Large intestine (tissue), 3 donors: ENCODE measurements around the gene KNDC1. TPM values are rescaled to one million over a fixed set of nuclear protein-coding genes. Genes with fewer than 3 reads are reported as not detected.
"Not testable (repeated sequence)": the region's sequence is repeated elsewhere in the genome, so short reads cannot be mapped to it uniquely, and the experiment has no call there.

Experiments
- DNase-seq, 2 donors: peaks; one replicate each; pipeline versions ENCODE4 v3.0.0 to v3.0.0-alpha.2; 2013
- H3K27ac ChIP-seq: one replicate; pipeline ENCODE4 v1.5.1; 2013; ENCODE audit warnings: low read length
- H3K27me3 ChIP-seq: 2 replicates; pipeline ENCODE4 v1.6.1; 2013; ENCODE audit warnings: low read length; ENCODE audit not compliant: control insufficient read depth, insufficient read depth
- H3K36me3 ChIP-seq: 2 replicates; pipeline ENCODE4 v1.6.1; 2013; ENCODE audit warnings: low read length; ENCODE audit not compliant: control insufficient read depth, insufficient read depth
- H3K4me1 ChIP-seq: one replicate; pipeline ENCODE4 v1.6.1; 2013; ENCODE audit warnings: low read length; ENCODE audit not compliant: control insufficient read depth, insufficient read depth
- H3K4me3 ChIP-seq: one replicate; pipeline ENCODE4 v1.5.1; 2013; ENCODE audit warnings: low read length
- H3K9me3 ChIP-seq: one replicate; pipeline ENCODE4 v1.6.1; 2013; ENCODE audit warnings: mild to moderate bottlenecking, low read depth, low read length, moderate library complexity; ENCODE audit not compliant: control insufficient read depth
- WGBS: methylation state at CpG from one replicate; pipeline ENCODE4 v1.1.5; 2013; ENCODE audit warnings: low lambda C conversion rate; ENCODE audit not compliant: insufficient coverage; 5-methylcytosine and 5-hydroxymethylcytosine counted together
- polyA plus RNA-seq: library from polyadenylated mRNA; unstranded; fragments of 120-200 nt; gene quantifications from one replicate; pipeline ENCODE4 v1.2.1, GENCODE V29; 2013

KNDC1 gene
- polyA plus RNA-seq, 1 donor: 18.8 TPM

- H3K4me1 ChIP-seq: no peaks in the 10 kb centered on the region
- DNase-seq: no peak
- no peak overlapping the region for H3K4me3 ChIP-seq
- WGBS: 100% methylated on average over 2 of the region's 26 CpGs
- no peak overlapping the region for H3K27ac ChIP-seq
- H3K9me3 ChIP-seq: peaks cover 13% of the 10 kb centered on the region
- peaks cover 10% of the 10 kb centered on the region for H3K36me3 ChIP-seq
- peaks cover 13% of the 10 kb centered on the region for H3K27me3 ChIP-seq
These were observed 56.8 kb downstream of the KNDC1 start for GRCh38 chr10:133216776-133217175.

- WGBS: 100% methylated on average over 1 of the region's 25 CpGs
These were observed 58.0 kb downstream of the KNDC1 start for GRCh38 chr10:133217800-133218589.

GRCh38 chr10:133218891-133219290, 58.9 kb downstream of the KNDC1 start:
- Histone ChIP-seq H3K9me3 (peaks cover 13% of the 10 kb centered on the region), H3K36me3 (peaks cover 3% of the 10 kb centered on the region), H3K4me1 (no peaks in the 10 kb centered on the region), H3K27me3 (peaks cover 13% of the 10 kb centered on the region), H3K27ac (no peak overlapping the region), H3K4me3 (no peak overlapping the region)
- WGBS: no CpG with 5 or more reads among the region's 20 CpGs
- DNase-seq: no peak

More at GRCh38 chr10:133217800-133218589, 58.0 kb downstream of the KNDC1 start:
- Histone ChIP-seq H3K27ac (no peak overlapping the region), H3K4me3 (no peak overlapping the region), H3K27me3 (peaks cover 13% of the 10 kb centered on the region), H3K4me1 (no peaks in the 10 kb centered on the region), H3K9me3 (peaks cover 13% of the 10 kb centered on the region), H3K36me3 (peaks cover 7% of the 10 kb centered on the region)
- no peak for DNase-seq

GRCh38 chr10:133219782-133220181, 59.8 kb downstream of the KNDC1 start:
- DNase-seq: no peak
- Histone ChIP-seq H3K36me3 (no peaks in the 10 kb centered on the region), H3K4me1 (no peaks in the 10 kb centered on the region), H3K27ac (no peak overlapping the region), H3K4me3 (no peak overlapping the region), H3K9me3 (peaks cover 13% of the 10 kb centered on the region), H3K27me3 (peaks cover 13% of the 10 kb centered on the region)
- WGBS: no CpG with 5 or more reads among the region's 28 CpGs

- Histone ChIP-seq H3K9me3 (peaks cover 8% of the 10 kb centered on the region), H3K4me1 (no peaks in the 10 kb centered on the region), H3K4me3 (no peak overlapping the region), H3K27ac (no peak overlapping the region), H3K27me3 (peaks cover 13% of the 10 kb centered on the region), H3K36me3 (no peaks in the 10 kb centered on the region)
- no CpG with 5 or more reads among the region's 11 CpGs for WGBS
- DNase-seq: no peak
These were observed 61.3 kb downstream of the KNDC1 start for GRCh38 chr10:133221331-133221730.

GRCh38 chr10:133221756-133222155, 61.7 kb downstream of the KNDC1 start:
- DNase-seq, H3K27ac ChIP-seq, H3K9me3 ChIP-seq, H3K36me3 ChIP-seq, H3K4me3 ChIP-seq, H3K4me1 ChIP-seq: not testable (repeated sequence)
- H3K27me3 ChIP-seq: peaks cover 14% of the 10 kb centered on the region
- WGBS: no CpG with 5 or more reads among the region's 22 CpGs

GRCh38 chr10:133224076-133224475, 64.1 kb downstream of the KNDC1 start:
- Histone ChIP-seq H3K36me3 (no peaks in the 10 kb centered on the region), H3K4me3 (no peak overlapping the region), H3K27ac (no peak overlapping the region), H3K27me3 (peaks cover 31% of the 10 kb centered on the region), H3K9me3 (no peaks in the 10 kb centered on the region), H3K4me1 (no peaks in the 10 kb centered on the region)
- DNase-seq: no peak
- WGBS: no CpG with 5 or more reads among the region's 14 CpGs

GRCh38 chr10:133224756-133225372, 64.8 kb downstream of the KNDC1 start:
- Histone ChIP-seq H3K36me3 (no peaks in the 10 kb centered on the region), H3K4me3 (no peak overlapping the region), H3K27me3 (peaks cover 31% of the 10 kb centered on the region), H3K4me1 (no peaks in the 10 kb centered on the region), H3K27ac (no peak overlapping the region), H3K9me3 (no peaks in the 10 kb centered on the region)
- DNase-seq: no peak
- no CpG with 5 or more reads among the region's 25 CpGs for WGBS

- WGBS: no CpG with 5 or more reads among the region's 23 CpGs
- no peaks in the 10 kb centered on the region for H3K9me3 ChIP-seq
- H3K4me1 ChIP-seq: no peaks in the 10 kb centered on the region
- H3K36me3 ChIP-seq: no peaks in the 10 kb centered on the region
- no peak overlapping the region for H3K4me3 ChIP-seq
- H3K27ac ChIP-seq: no peak overlapping the region
- DNase-seq: no peak
- H3K27me3 ChIP-seq: peaks cover 32% of the 10 kb centered on the region
These were observed 65.7 kb downstream of the KNDC1 start for GRCh38 chr10:133225707-133226191.

- H3K4me3 ChIP-seq: no peak overlapping the region
- peaks cover 33% of the 10 kb centered on the region for H3K27me3 ChIP-seq
- H3K27ac ChIP-seq: no peak overlapping the region
- no CpG with 5 or more reads among the region's 30 CpGs for WGBS
- H3K36me3 ChIP-seq: no peaks in the 10 kb centered on the region
- peaks cover 2% of the 10 kb centered on the region for H3K4me1 ChIP-seq
- H3K9me3 ChIP-seq: peaks cover 2% of the 10 kb centered on the region
- no peak for DNase-seq
These were observed 66.3 kb downstream of the KNDC1 start for GRCh38 chr10:133226251-133226808.
